Measurements from ENCODE around the gene CARD18.
"Not testable (repeated sequence)": the region's sequence is repeated elsewhere in the genome, so short reads cannot be mapped to it uniquely, and the experiment has no call there.

Gene CARD18

GRCh38 chr11:105132716-105133511, 6.7 kb downstream of the CARD18 start:
- DNase-seq: no peak

GRCh38 chr11:105130189-105130813, 9.3 kb downstream of the CARD18 start:
- DNase-seq: no peak

GRCh38 chr11:105124756-105125155, 14.8 kb downstream of the CARD18 start:
- no peak for DNase-seq

GRCh38 chr11:105111145-105111944, 28.2 kb downstream of the CARD18 start:
- DNase-seq: no peak

GRCh38 chr11:105110688-105111030, 28.9 kb downstream of the CARD18 start:
- no peak for DNase-seq

- DNase-seq: no peak
Measured at GRCh38 chr11:105109855-105110687, 29.5 kb downstream of the CARD18 start.

- no peak for DNase-seq
Measured at GRCh38 chr11:105109321-105109720, 30.2 kb downstream of the CARD18 start.

GRCh38 chr11:105108247-105108646, 31.3 kb downstream of the CARD18 start:
- no peak for DNase-seq

- not testable (repeated sequence) for DNase-seq
Measured at GRCh38 chr11:105107226-105107825, 32.2 kb downstream of the CARD18 start.

- DNase-seq: no peak
Measured at GRCh38 chr11:105106140-105106539, 33.4 kb downstream of the CARD18 start.

- no peak for DNase-seq
Measured at GRCh38 chr11:105104292-105104691, 35.3 kb downstream of the CARD18 start.

GRCh38 chr11:105103336-105103735, 36.2 kb downstream of the CARD18 start:
- no peak for DNase-seq

GRCh38 chr11:105102079-105102581, 37.4 kb downstream of the CARD18 start:
- DNase-seq: not testable (repeated sequence)

GRCh38 chr11:105100981-105101630, 38.5 kb downstream of the CARD18 start:
- DNase-seq: no peak

GRCh38 chr11:105100206-105100605, 39.4 kb downstream of the CARD18 start:
- no peak for DNase-seq

- not testable (repeated sequence) for DNase-seq
Measured at GRCh38 chr11:105099594-105099993, 40.0 kb downstream of the CARD18 start.

- no peak for DNase-seq
Measured at GRCh38 chr11:105092256-105093239, 47.0 kb downstream of the CARD18 start.
